Endothelial cell of umbilical vein (primary cell): ENCODE results near the gene TRIM65. TPM values are rescaled to one million over a fixed set of nuclear protein-coding genes. Genes with fewer than 3 reads are reported as not detected.

ENCODE experiments used
- BruUV-seq: library from RNA; stranded (reverse); fragments of 400-500 nt; replicated peaks from 2 replicates; lab custom pipeline; 2021; lab: Mats Ljungman, UMichigan
- CTCF ChIA-PET: fragments of 300-600, 350-600 bp; sonication (Branson Sonifier 250); formaldehyde crosslinking; loops from one replicate; lab custom pipeline; 2021; ENCODE audit warnings: antibody characterized with exemption, inconsistent platforms; lab: Charles Lee
- POLR2A ChIA-PET: fragments of 300-600, 350-600 bp; sonication (Branson Sonifier 250); formaldehyde crosslinking; loops from one replicate; lab custom pipeline; 2021; ENCODE audit warnings: antibody characterized with exemption, inconsistent platforms; lab: Charles Lee
- DNase-seq: peaks from one replicate; pipeline ENCODE4 v3.0.0-alpha.2; 2011; ENCODE audit warnings: low read depth, low spot score
- FAIRE-seq: peaks from 2 replicates; lab custom pipeline; 2011; peaks lifted over from hg19 to GRCh38; lab: Jason Lieb, UNC
- H2AFZ ChIP-seq: 2 replicates; pipeline ENCODE4 v1.6.0; 2012; ENCODE audit warnings: low read depth, low read length, control low read depth, inconsistent platforms
- H3K27ac ChIP-seq: 2 replicates; pipeline ENCODE4 v1.5.1; 2011; ENCODE audit warnings: low read depth, mild to moderate bottlenecking, control low read depth, low read length, moderate library complexity; ENCODE audit not compliant: insufficient read depth
- H3K27me3 ChIP-seq, 2 experiments: 2 replicates each; pipeline versions ENCODE4 v1.6.0 to v1.6.1; 2011; ENCODE audit warnings: low read length in 2 of 2, mixed read lengths in 1 of 2; ENCODE audit not compliant: control insufficient read depth in 2 of 2, insufficient read depth in 2 of 2
- H3K36me3 ChIP-seq, 2 experiments: 2 replicates in 1 of 2; 3 replicates in 1 of 2; pipeline ENCODE4 v1.5.1; 2011; ENCODE audit warnings: low read length in 2 of 2, mild to moderate bottlenecking in 1 of 2, moderate library complexity in 1 of 2; ENCODE audit not compliant: control insufficient read depth in 2 of 2, insufficient read depth in 2 of 2; ENCODE audit errors: extremely low read depth in 1 of 2
- H3K4me1 ChIP-seq: 3 replicates; pipeline ENCODE4 v1.5.1; 2011; ENCODE audit warnings: mild to moderate bottlenecking, low read length; ENCODE audit not compliant: control insufficient read depth, insufficient read depth; ENCODE audit errors: extremely low read depth
- H3K4me2 ChIP-seq: 2 replicates; pipeline ENCODE4 v1.6.1; 2011; ENCODE audit warnings: low read length, control low read depth, mixed read lengths; ENCODE audit not compliant: insufficient read depth
- H3K4me3 ChIP-seq, 3 experiments: fragments of 200-600 bp in 1 of 3; sonication (generic), shearing (Covaris generic) in 1 of 3; replicated peaks in 1 of 3; 2 replicates each; pipeline ENCODE4 v1.5.1; 2011 to 2016; ENCODE audit warnings: control low read depth in 3 of 3, low read length in 3 of 3, mild to moderate bottlenecking in 2 of 3, inconsistent platforms in 1 of 3, low read depth in 1 of 3, moderate library complexity in 1 of 3; ENCODE audit not compliant: insufficient read depth in 1 of 3
- H3K79me2 ChIP-seq: 2 replicates; pipeline ENCODE4 v1.6.0; 2012; ENCODE audit warnings: low read length, inconsistent platforms; ENCODE audit not compliant: control insufficient read depth, insufficient read depth
- H3K9ac ChIP-seq: replicated peaks from 2 replicates; pipeline ENCODE3; 2011; ENCODE audit warnings: low read length, control low read depth; ENCODE audit not compliant: insufficient read depth; ENCODE audit errors: extremely low read depth
- H3K9me1 ChIP-seq: replicated peaks from 3 replicates; pipeline ENCODE4 v1.6.0; 2011; ENCODE audit warnings: mild to moderate bottlenecking, low read length; ENCODE audit not compliant: control insufficient read depth, insufficient read depth; ENCODE audit errors: extremely low read depth
- H3K9me3 ChIP-seq: replicated peaks from 2 replicates; pipeline ENCODE4 v1.5.1; 2012; ENCODE audit warnings: low read length, inconsistent platforms; ENCODE audit not compliant: control insufficient read depth, insufficient read depth
- H4K20me1 ChIP-seq: replicated peaks from 2 replicates; pipeline ENCODE3; 2011; ENCODE audit warnings: mild to moderate bottlenecking, low read length; ENCODE audit not compliant: control insufficient read depth, insufficient read depth; ENCODE audit errors: extremely low read depth
- CTCF ChIP-seq, 2 donors: IDR thresholded peaks; 1 replicate in 1 of 2; 2 replicates in 1 of 2; pipeline ENCODE4 v1.5.1; 2011; ENCODE audit warnings: low read length in 2 of 2, mild to moderate bottlenecking in 2 of 2, moderate library complexity in 2 of 2, control low read depth in 1 of 2, inconsistent platforms in 1 of 2, low read depth in 1 of 2; ENCODE audit not compliant: insufficient read depth in 1 of 2; ENCODE audit errors: extremely low read depth in 1 of 2
- FOS ChIP-seq: IDR thresholded peaks from 2 replicates; pipeline ENCODE4 v1.6.1; 2011; ENCODE audit warnings: mild to moderate bottlenecking, low read length, moderate library complexity, borderline replicate concordance; ENCODE audit not compliant: insufficient read depth
- JUN ChIP-seq: IDR thresholded peaks from 2 replicates; pipeline ENCODE4 v1.6.1; 2011; ENCODE audit warnings: borderline replicate concordance, low read depth; ENCODE audit not compliant: insufficient read length, insufficient read depth
- POLR2A ChIP-seq: IDR thresholded peaks from 2 replicates; pipeline ENCODE4 v1.6.1; 2012; ENCODE audit warnings: low read depth, mild to moderate bottlenecking, control low read depth, low read length
- POLR2AphosphoS5 ChIP-seq: IDR thresholded peaks from 2 replicates; pipeline ENCODE4 v1.6.1; 2012; ENCODE audit warnings: low read depth, mild to moderate bottlenecking, control low read depth, low read length, moderate library complexity; ENCODE audit not compliant: insufficient read depth
- dilution Hi-C: fragments of 300-500 bp; cut with MboI; formaldehyde crosslinking; loops from one replicate; pipeline ENCODE4 v1.15.0; 2019; ENCODE audit warnings: low sequenced_read_pairs; ENCODE audit not compliant: extremely low pct_ligation_motif_present
- intact Hi-C: fragments of 100-400 bp; cut with micrococcal nuclease; formaldehyde crosslinking; loops from one replicate; pipeline ENCODE4 v1.10.0; 2022
- polyA plus RNA-seq, 4 experiments: library from polyadenylated mRNA; depleted of rRNA in 3 of 4; stranded (reverse) in 3 of 4; unstranded in 1 of 4; fragments of >200 nt; gene quantifications; 2 replicates each; pipeline versions ENCODE4 v1.2.1 to v1.2.3, GENCODE V29; 2011 to 2012; ENCODE audit warnings: missing spikeins in 1 of 4
- total RNA-seq: library from RNA; stranded (reverse); gene quantifications from 2 replicates; pipeline ENCODE4 v1.2.3, GENCODE V29; 2021

The TRIM65 gene
- total and polyA plus RNA-seq, 2 donors (not counting 3 experiments of a cell fraction or from before 2014, with no cell fraction given), result 19.3 to 33.5 TPM

- no peak for TF ChIP-seq POLR2A
- no peak for TF ChIP-seq FOS
- no peak for TF ChIP-seq JUN
- no peak for TF ChIP-seq POLR2AphosphoS5
- no peak for TF ChIP-seq CTCF (IDR thresholded peaks at IDR 0.05; ENCODE audit: extremely low read depth in 1 of 2, insufficient read depth in 1 of 2, low read depth in 1 of 2, low read length in 2 of 2)
- Histone ChIP-seq H3K36me3 (no peaks in the 10 kb centered on the region), H3K27me3 (no peaks in the 10 kb centered on the region), H3K9me3 (no peaks in the 10 kb centered on the region), H3K4me2 (no peak overlapping the region), H3K4me1 (peaks cover 16% of the 10 kb centered on the region), H3K9ac (no peak overlapping the region), H4K20me1 (no peaks in the 10 kb centered on the region), H3K4me3 (no peak overlapping the region), H3K27ac (no peak overlapping the region), H2AFZ (no peak overlapping the region), H3K9me1 (no peaks in the 10 kb centered on the region), H3K79me2 (no peaks in the 10 kb centered on the region)
- no peak for DNase-seq
- dilution Hi-C loops (no loop called here), intact Hi-C loops (no loop called here)
- no peak for FAIRE-seq
- BruUV-seq, result no TSS peak
- CTCF ChIA-PET, result interaction anchor here (0.7 to 1.6 kb wide), 7 partner anchors 9 to 29 kb away, joined by 3 to 13 read pairs (median 4); no protein-coding TSS in a partner anchor
- POLR2A ChIA-PET, result interaction anchor here (0.7 to 1.0 kb wide), 2 partner anchors 19 to 60 kb away, joined by 3 to 4 read pairs; no protein-coding TSS in a partner anchor
These were observed 56.6 kb downstream of the TRIM65 start for GRCh38 chr17:75839942-75840798.

Other genes with a start within 250 kb of the TRIM65 start
- gene RECQL5, start 229.8 kb downstream of the TRIM65 start, total RNA-seq, result 30.7 and 30.9 TPM in 2 replicates
- gene RECQL5, start 229.8 kb downstream of the TRIM65 start, polyA plus RNA-seq, result 17.3 and 21.3 TPM in 2 replicates
- gene SAP30BP, start 229.6 kb downstream of the TRIM65 start, total RNA-seq, result 143 and 151 TPM in 2 replicates
- gene SAP30BP, start 229.6 kb downstream of the TRIM65 start, polyA plus RNA-seq, result 112 and 116 TPM in 2 replicates
- 4.1 and 4.2 TPM in 2 replicates for gene ITGB4, start 175.5 kb downstream of the TRIM65 start, total RNA-seq
- 6.5 and 6.7 TPM in 2 replicates for gene ITGB4, start 175.5 kb downstream of the TRIM65 start, polyA plus RNA-seq
- 45.8 and 47.0 TPM in 2 replicates for gene GALK1, start 131.8 kb downstream of the TRIM65 start, total RNA-seq
- gene GALK1, start 131.8 kb downstream of the TRIM65 start, polyA plus RNA-seq, result 63.7 and 90.1 TPM in 2 replicates
- 23.2 and 25.9 TPM in 2 replicates for gene UNK, start 112.1 kb downstream of the TRIM65 start, total RNA-seq
- 16.0 and 18.0 TPM in 2 replicates for gene UNK, start 112.1 kb downstream of the TRIM65 start, polyA plus RNA-seq
- 7.1 and 14.9 TPM in 2 replicates for gene UNC13D, start 52.5 kb downstream of the TRIM65 start, total RNA-seq
- gene UNC13D, start 52.5 kb downstream of the TRIM65 start, polyA plus RNA-seq, result 6.9 and 7.7 TPM in 2 replicates
- 120 and 126 TPM in 2 replicates for gene WBP2, start 41.6 kb downstream of the TRIM65 start, total RNA-seq
- 81.5 and 104 TPM in 2 replicates for gene WBP2, start 41.6 kb downstream of the TRIM65 start, polyA plus RNA-seq
- gene TRIM47, start 18.4 kb downstream of the TRIM65 start, total RNA-seq, result 56.7 and 67.7 TPM in 2 replicates
- 75.1 and 85.3 TPM in 2 replicates for gene TRIM47, start 18.4 kb downstream of the TRIM65 start, polyA plus RNA-seq
- gene MRPL38, start 7.9 kb upstream of the TRIM65 start, total RNA-seq, result 93.8 and 94.4 TPM in 2 replicates
- 82.7 and 100 TPM in 2 replicates for gene MRPL38, start 7.9 kb upstream of the TRIM65 start, polyA plus RNA-seq
- 8.9 and 9.4 TPM in 2 replicates for gene FBF1, start 44.1 kb upstream of the TRIM65 start, total RNA-seq
- 4.9 and 5.7 TPM in 2 replicates for gene FBF1, start 44.1 kb upstream of the TRIM65 start, polyA plus RNA-seq
- 45.1 and 47.0 TPM in 2 replicates for gene ACOX1, start 82.2 kb upstream of the TRIM65 start, total RNA-seq
- 17.9 and 18.6 TPM in 2 replicates for gene ACOX1, start 82.2 kb upstream of the TRIM65 start, polyA plus RNA-seq
- 14.3 and 18.8 TPM in 2 replicates for gene TEN1, start 82.3 kb upstream of the TRIM65 start, total RNA-seq
- gene TEN1, start 82.3 kb upstream of the TRIM65 start, polyA plus RNA-seq, result 29.0 and 36.8 TPM in 2 replicates
- gene CDK3, start 103.9 kb upstream of the TRIM65 start, total RNA-seq, result 6.2 and 8.5 TPM in 2 replicates
- 8.7 and 9.7 TPM in 2 replicates for gene CDK3, start 103.9 kb upstream of the TRIM65 start, polyA plus RNA-seq
- gene EVPL, start 130.4 kb upstream of the TRIM65 start, total RNA-seq, result not detected in 2 replicates
- gene EVPL, start 130.4 kb upstream of the TRIM65 start, polyA plus RNA-seq, result not detected in 2 replicates
- gene SRP68, start 175.6 kb upstream of the TRIM65 start, total RNA-seq, result 77.6 and 81.7 TPM in 2 replicates
- 55.8 and 64.6 TPM in 2 replicates for gene SRP68, start 175.6 kb upstream of the TRIM65 start, polyA plus RNA-seq
- gene GALR2, start 177.8 kb upstream of the TRIM65 start, total RNA-seq, result not detected in 2 replicates
- gene GALR2, start 177.8 kb upstream of the TRIM65 start, polyA plus RNA-seq, result 0.47 and 0.53 TPM in 2 replicates
- not detected in 2 replicates for gene ZACN, start 182.2 kb upstream of the TRIM65 start, total RNA-seq
- 0.05 and 0.18 TPM in 2 replicates for gene ZACN, start 182.2 kb upstream of the TRIM65 start, polyA plus RNA-seq
- 122 and 137 TPM in 2 replicates for gene EXOC7, start 206.8 kb upstream of the TRIM65 start, total RNA-seq
- 91.5 and 104 TPM in 2 replicates for gene EXOC7, start 206.8 kb upstream of the TRIM65 start, polyA plus RNA-seq
- not detected in 2 replicates for gene FOXJ1, start 244.3 kb upstream of the TRIM65 start, total RNA-seq
- not detected in 2 replicates for gene FOXJ1, start 244.3 kb upstream of the TRIM65 start, polyA plus RNA-seq